Measurements from ENCODE around the gene SPRTN. TPM values are rescaled to one million over a fixed set of nuclear protein-coding genes. Genes with fewer than 3 reads are reported as not detected.

Gene SPRTN
- total and polyA plus RNA-seq, 9 donors = 3.9 to 11.7 (median 8.1) TPM

DNA sequence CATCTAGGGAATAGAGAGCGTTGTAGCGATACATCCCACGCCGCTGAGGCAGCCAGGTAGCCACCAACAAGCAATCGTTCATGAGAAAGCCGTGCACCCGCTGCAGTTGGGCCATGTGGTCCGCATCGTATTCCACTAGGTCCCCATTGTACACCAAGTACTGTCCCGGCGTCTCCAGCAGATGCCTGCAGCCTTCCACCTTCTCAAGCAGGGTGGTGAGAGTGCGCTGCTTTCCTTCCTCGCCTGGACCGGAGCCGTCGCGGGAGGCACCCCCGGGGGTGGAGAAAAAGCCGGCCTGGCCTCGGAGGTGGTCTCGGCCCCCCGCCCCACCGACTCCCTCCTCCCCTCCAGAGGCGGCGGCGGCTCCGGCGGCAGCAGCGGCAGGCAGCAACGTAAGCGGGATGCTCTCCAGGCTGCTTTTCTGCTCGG is 1.0 kb upstream of the SPRTN start:
- peak overlapping the region; percentile 79 to 89 for H3K27ac ChIP-seq
- peak overlapping the region; percentile 69 for H3K4me3 ChIP-seq
- H3K9me3 ChIP-seq = no peaks in the 10 kb centered on the region
- H3K4me1 ChIP-seq (ENCODE audit: insufficient read depth) = peaks cover 17% of the 10 kb centered on the region
- H3K27me3 ChIP-seq = no peaks in the 10 kb centered on the region
- TF ChIP-seq, protein P1, sequence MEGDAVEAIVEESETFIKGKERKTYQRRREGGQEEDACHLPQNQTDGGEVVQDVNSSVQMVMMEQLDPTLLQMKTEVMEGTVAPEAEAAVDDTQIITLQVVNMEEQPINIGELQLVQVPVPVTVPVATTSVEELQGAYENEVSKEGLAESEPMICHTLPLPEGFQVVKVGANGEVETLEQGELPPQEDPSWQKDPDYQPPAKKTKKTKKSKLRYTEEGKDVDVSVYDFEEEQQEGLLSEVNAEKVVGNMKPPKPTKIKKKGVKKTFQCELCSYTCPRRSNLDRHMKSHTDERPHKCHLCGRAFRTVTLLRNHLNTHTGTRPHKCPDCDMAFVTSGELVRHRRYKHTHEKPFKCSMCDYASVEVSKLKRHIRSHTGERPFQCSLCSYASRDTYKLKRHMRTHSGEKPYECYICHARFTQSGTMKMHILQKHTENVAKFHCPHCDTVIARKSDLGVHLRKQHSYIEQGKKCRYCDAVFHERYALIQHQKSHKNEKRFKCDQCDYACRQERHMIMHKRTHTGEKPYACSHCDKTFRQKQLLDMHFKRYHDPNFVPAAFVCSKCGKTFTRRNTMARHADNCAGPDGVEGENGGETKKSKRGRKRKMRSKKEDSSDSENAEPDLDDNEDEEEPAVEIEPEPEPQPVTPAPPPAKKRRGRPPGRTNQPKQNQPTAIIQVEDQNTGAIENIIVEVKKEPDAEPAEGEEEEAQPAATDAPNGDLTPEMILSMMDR (IDR thresholded peaks at IDR 0.05) = no peak
- TF ChIP-seq POLR2A (IDR thresholded peaks at IDR 0.05) (no peak), EP300 (IDR thresholded peaks at IDR 0.05) (no peak)
- 0% methylated on average over 21 to 32 of the region's 32 CpGs for WGBS, 3 donors
- no peaks in the 10 kb centered on the region for H3K36me3 ChIP-seq
- intact Hi-C loops (cut with DNase I) = no loop called here
- DNase-seq = peak in 1 of 5 donors; percentile 50

DNA sequence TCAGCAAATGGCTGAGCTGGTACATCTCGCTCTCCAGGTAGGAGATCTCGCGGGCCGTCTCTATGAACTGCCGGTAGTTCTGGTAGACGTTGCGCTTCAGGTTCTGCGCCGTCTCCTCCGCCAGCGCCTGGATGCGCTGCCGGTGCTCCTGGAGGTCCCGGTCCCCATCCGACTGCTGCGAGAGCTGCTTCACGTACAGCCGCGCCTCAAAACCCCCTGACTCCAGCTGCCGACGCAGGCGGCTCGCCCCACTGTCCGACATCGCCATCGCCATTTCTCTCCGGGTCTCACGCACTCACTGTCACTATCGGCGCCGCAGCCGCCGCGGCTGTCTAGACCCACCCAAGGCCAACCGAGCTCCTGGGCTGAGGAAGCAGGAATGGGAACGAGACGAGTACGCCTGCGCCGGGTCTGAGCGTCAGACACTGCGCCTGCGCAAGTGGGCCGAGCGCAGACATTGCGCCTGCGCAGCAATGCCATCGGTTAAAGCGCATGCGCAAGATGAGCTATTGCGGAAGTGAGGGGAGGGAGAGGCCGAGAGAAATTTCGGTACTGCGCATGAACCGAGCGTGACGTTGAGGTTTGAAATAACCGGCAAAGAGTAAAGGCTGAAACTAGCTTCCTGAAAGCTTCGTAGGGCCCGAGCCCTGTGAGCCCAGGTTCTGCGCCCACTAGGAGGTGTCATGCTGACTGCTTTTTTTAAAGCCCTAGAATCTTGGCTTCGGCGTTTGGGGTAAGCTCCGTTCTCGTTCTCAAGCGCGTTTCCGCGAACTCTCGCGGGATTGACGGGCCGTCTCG is 422 bp upstream of the SPRTN start, which contains the start of gene EXOC8:
Gene EXOC8, minus strand, starts transcription at position 381 of the 798 bp plus-strand sequence. Its CDS starts 107 bp downstream, at position 274.
- intact Hi-C loops (cut with DNase I) = no loop called here
- H3K4me3 ChIP-seq = peak within 1 kb of the TSS; percentile 69
- peak; percentile 96 to 100 (median 97) for DNase-seq
- H3K27me3 ChIP-seq = no peaks in the 10 kb centered on the region
- H3K36me3 ChIP-seq = no peaks in the 10 kb centered on the region
- no peak for TF ChIP-seq EP300 (IDR thresholded peaks at IDR 0.05)
- peak; percentile 89 for TF ChIP-seq POLR2A (IDR thresholded peaks at IDR 0.05)
- H3K9me3 ChIP-seq = no peaks in the 10 kb centered on the region
- peak within 1 kb of the TSS; percentile 79 to 89 for H3K27ac ChIP-seq
- WGBS, 3 donors = 0 to 1% (median 0%) methylated on average over 63 to 74 of the region's 74 CpGs
- H3K4me1 ChIP-seq (ENCODE audit: insufficient read depth) = peaks cover 17% of the 10 kb centered on the region

DNA sequence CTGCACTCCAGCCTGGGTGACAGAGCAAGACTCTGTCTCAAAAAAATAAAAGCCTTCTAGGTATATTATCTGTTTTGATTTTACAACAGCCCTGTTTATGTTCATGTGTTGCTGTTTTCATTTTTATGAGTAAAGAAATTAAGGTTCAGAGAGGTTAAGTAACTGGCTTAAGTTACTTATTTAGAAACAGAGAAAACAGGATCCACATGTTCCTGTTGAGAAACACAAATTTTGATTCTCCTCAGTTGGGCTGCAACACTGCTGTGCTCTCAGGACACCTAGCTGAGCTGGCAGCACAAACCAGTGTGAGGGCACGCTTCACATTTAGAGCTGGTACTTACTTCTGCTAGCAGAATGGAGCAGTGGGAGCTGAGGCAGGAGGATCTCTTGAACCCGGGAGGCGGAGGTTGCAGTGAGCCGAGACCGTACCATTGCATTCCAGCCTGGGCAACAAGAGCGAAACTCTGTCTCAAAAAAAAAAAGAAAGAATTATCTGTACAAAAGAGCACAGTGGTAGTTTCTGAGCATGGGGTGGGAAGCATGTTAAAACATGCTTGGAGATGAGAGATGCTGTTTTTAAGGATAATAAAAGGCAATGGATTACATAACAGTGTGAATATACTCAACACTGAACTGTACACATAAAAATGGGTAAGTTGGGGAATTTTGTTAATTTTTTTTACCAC is 2.4 kb downstream of the SPRTN start:
- 91 to 96% (median 95%) methylated on average over 6 of the region's 6 CpGs for WGBS, 3 donors
- Histone ChIP-seq H3K27me3 (no peaks in the 10 kb centered on the region), H3K4me1 (ENCODE audit: insufficient read depth) (peaks cover 14% of the 10 kb centered on the region), H3K9me3 (no peaks in the 10 kb centered on the region), H3K4me3 (no peak overlapping the region), H3K36me3 (no peaks in the 10 kb centered on the region), H3K27ac (no peak overlapping the region)
- DNase-seq = no peak
- TF ChIP-seq POLR2A (IDR thresholded peaks at IDR 0.05) (no peak), EP300 (IDR thresholded peaks at IDR 0.05) (no peak)
- TF ChIP-seq, protein P1 (IDR thresholded peaks at IDR 0.05) = no peak
- intact Hi-C loops (cut with DNase I) = no loop called here

DNA sequence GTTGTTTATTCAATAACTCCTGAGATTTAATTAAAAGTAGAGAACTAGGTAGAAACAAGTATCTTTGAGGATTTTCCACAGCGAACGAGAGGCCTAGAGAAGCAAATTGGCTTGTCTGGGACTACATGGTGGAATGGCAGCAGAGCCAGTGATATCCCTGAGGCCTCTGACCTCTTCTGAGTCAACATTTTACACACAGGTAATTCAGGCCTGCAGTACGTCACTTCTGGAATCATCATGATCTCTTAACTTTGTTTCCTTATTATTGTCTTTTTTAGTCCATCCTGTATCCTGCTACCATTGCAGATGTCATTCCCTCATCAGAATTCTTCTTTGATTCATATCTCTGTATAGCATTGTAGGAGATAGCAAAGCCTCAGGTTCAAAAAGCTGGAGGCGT is 9.9 kb downstream of the SPRTN start:
- no peaks in the 10 kb centered on the region for H3K4me1 ChIP-seq (ENCODE audit: insufficient read depth)
- DNase-seq = no peak
- H3K36me3 ChIP-seq = no peaks in the 10 kb centered on the region
- TF ChIP-seq, protein P1 (IDR thresholded peaks at IDR 0.05) = no peak
- no peak for TF ChIP-seq EP300 (IDR thresholded peaks at IDR 0.05)
- TF ChIP-seq POLR2A (IDR thresholded peaks at IDR 0.05) = no peak
- H3K27me3 ChIP-seq = no peaks in the 10 kb centered on the region
- no peak overlapping the region for H3K4me3 ChIP-seq
- 93 to 94% (median 93%) methylated on average over 4 of the region's 4 CpGs for WGBS, 3 donors
- no peak overlapping the region for H3K27ac ChIP-seq
- no peaks in the 10 kb centered on the region for H3K9me3 ChIP-seq
- intact Hi-C loops (cut with DNase I) = no loop called here

All from ovary (tissue), 9 donors.